ENCODE data around the gene DNAH6.
"Not testable (repeated sequence)": the region's sequence is repeated elsewhere in the genome, so short reads cannot be mapped to it uniquely, and the experiment has no call there.

Gene DNAH6

GRCh38 chr2:84868327-84868726, 352.0 kb downstream of the DNAH6 start:
- DNase-seq (ENCODE audit: low read depth, low spot score): not testable (repeated sequence)
